Esophagus squamous epithelium (tissue), 5 donors: ENCODE data around the gene ZCCHC9. TPM values are rescaled to one million over a fixed set of nuclear protein-coding genes. Genes with fewer than 3 reads are reported as not detected.

Experiments used
- DNase-seq: peaks from one replicate; lab custom pipeline; 2025; lab: John Stamatoyannopoulos, UW
- H3K27ac ChIP-seq, 4 donors: fragments of 200-600 bp; sonication (generic); one replicate each; pipeline ENCODE4 v1.5.1; 2016 to 2019; ENCODE audit warnings: mild to moderate bottlenecking in 1 of 4
- H3K27me3 ChIP-seq, 4 donors: fragments of 200-600 bp; sonication (generic); 1 replicate in 3 of 4; 2 replicates in 1 of 4; pipeline versions ENCODE4 v1.5.1 to v1.6.0; 2017 to 2021; ENCODE audit warnings: antibody characterized with exemption in 1 of 4
- H3K36me3 ChIP-seq, 3 donors: fragments of 200-600 bp; sonication (generic); one replicate each; pipeline ENCODE4 v1.5.1; 2016 to 2019
- H3K4me1 ChIP-seq, 3 donors: fragments of 200-600 bp; sonication (generic); one replicate each; pipeline ENCODE4 v1.5.1; 2017 to 2019
- H3K4me3 ChIP-seq, 4 donors: fragments of 200-600 bp; sonication (generic); 1 replicate in 3 of 4; 2 replicates in 1 of 4; pipeline ENCODE4 v1.5.1; 2016 to 2019; ENCODE audit warnings: mild to moderate bottlenecking in 2 of 4, moderate library complexity in 1 of 4
- H3K9me3 ChIP-seq, 3 donors: fragments of 200-600 bp; sonication (generic); one replicate each; pipeline ENCODE4 v1.5.1; 2016 to 2019
- POLR2A ChIP-seq, 4 donors: fragments of 450-650 bp; IDR thresholded peaks; one replicate each; pipeline ENCODE4 v1.6.1; 2017; ENCODE audit warnings: antibody characterized with exemption in 4 of 4, mild to moderate bottlenecking in 4 of 4, moderate library complexity in 3 of 4
- WGBS, 2 donors: methylation state at CpG; one replicate each; pipeline ENCODE4 v1.1.5; 2018; 5-methylcytosine and 5-hydroxymethylcytosine counted together
- intact Hi-C: fragments of 100-400 bp; cut with DNase I; formaldehyde crosslinking; loops from one replicate; pipeline ENCODE4 v1.15.0; 2022
- total RNA-seq, 4 donors: library from RNA; depleted of rRNA; stranded (reverse); fragments of >200 nt; gene quantifications; one replicate each; pipeline ENCODE4 v1.1.0, GENCODE V29; 2016
- TF ChIP-seq, protein P1 (sequence below), 6 experiments: fragments of 450-650 bp in 4 of 6; fragments of 200-600 bp in 2 of 6; sonication (generic) in 2 of 6; IDR thresholded peaks; one replicate each; pipeline ENCODE4 v1.5.1; 2016 to 2019; ENCODE audit warnings: antibody characterized with exemption in 6 of 6, mild to moderate bottlenecking in 4 of 6, moderate library complexity in 4 of 6
- donor health status: DM: yes; HTN: yes; CAD: no.

ZCCHC9 gene
- total RNA-seq, 4 donors from 2014 or later, result 18.3 to 23.6 (median 19.6) TPM

DNA sequence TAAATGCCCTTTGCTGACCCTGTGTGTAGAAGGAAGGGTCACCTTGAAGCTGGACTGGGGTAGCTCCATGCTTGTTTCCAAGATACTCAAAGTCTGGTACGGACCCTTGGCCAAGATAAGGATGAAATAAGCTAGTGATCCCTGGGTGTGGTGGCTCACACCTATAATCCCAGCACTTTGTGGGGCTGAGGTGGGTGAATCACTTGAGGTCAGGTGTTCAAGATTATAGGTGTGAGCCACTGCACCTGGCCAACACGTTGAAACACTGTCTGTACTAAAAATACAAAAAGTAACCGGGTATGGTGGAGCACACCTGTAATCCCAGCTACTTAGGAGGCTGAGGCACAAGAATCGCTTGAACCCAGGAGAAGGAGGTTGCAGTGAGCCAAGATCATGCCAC lies 59.3 kb downstream of the ZCCHC9 start:
- no peak for TF ChIP-seq POLR2A (IDR thresholded peaks at IDR 0.05)
- TF ChIP-seq, protein P1, sequence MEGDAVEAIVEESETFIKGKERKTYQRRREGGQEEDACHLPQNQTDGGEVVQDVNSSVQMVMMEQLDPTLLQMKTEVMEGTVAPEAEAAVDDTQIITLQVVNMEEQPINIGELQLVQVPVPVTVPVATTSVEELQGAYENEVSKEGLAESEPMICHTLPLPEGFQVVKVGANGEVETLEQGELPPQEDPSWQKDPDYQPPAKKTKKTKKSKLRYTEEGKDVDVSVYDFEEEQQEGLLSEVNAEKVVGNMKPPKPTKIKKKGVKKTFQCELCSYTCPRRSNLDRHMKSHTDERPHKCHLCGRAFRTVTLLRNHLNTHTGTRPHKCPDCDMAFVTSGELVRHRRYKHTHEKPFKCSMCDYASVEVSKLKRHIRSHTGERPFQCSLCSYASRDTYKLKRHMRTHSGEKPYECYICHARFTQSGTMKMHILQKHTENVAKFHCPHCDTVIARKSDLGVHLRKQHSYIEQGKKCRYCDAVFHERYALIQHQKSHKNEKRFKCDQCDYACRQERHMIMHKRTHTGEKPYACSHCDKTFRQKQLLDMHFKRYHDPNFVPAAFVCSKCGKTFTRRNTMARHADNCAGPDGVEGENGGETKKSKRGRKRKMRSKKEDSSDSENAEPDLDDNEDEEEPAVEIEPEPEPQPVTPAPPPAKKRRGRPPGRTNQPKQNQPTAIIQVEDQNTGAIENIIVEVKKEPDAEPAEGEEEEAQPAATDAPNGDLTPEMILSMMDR (IDR thresholded peaks at IDR 0.05), result no peak
- Histone ChIP-seq H3K4me1 (peaks cover 0 to 21% (median 6%) of the 10 kb centered on the region in 3 donors), H3K4me3 (no peak overlapping the region), H3K27me3 (no peaks in the 10 kb centered on the region), H3K36me3 (no peaks in the 10 kb centered on the region), H3K27ac (no peak overlapping the region), H3K9me3 (no peaks in the 10 kb centered on the region)
- DNase-seq, result no peak
- intact Hi-C loops, result no loop called here
- 58 to 62% methylated on average over 4 of the region's 4 CpGs for WGBS, 2 donors

DNA sequence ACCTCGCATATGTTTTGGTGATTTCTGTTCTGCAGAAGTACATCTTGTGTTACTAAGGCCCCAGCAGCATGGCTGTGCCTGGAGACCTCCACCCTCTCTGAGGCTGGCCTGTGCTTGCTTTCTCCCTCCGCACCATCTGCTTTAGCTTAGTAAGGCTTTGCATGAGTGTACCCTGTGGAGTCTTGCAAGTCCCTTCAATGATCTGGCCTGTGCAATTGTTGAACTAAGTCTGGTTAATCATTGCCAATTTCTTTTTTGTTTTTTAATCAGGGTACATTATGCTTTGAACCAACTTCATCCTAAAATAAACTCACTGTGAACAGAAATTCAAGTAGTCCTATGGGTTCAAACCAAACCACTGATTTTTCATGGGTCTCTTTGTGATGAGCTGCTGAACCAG lies 60.2 kb downstream of the ZCCHC9 start:
- Histone ChIP-seq H3K4me1 (peaks cover 0 to 21% (median 6%) of the 10 kb centered on the region in 3 donors), H3K27me3 (no peaks in the 10 kb centered on the region), H3K4me3 (no peak overlapping the region), H3K27ac (no peak overlapping the region), H3K9me3 (no peaks in the 10 kb centered on the region), H3K36me3 (no peaks in the 10 kb centered on the region)
- TF ChIP-seq, protein P1 (IDR thresholded peaks at IDR 0.05), result no peak
- TF ChIP-seq POLR2A (IDR thresholded peaks at IDR 0.05), result no peak
- intact Hi-C loops, result no loop called here
- DNase-seq, result no peak
- WGBS, 2 donors, result 67 to 68% methylated on average over 2 of the region's 2 CpGs

Other genes starting within 250 kb of the ZCCHC9 start
- gene CKMT2, start 68.3 kb upstream of the ZCCHC9 start, total RNA-seq, result 1 to 10 TPM in 1 of 4 donors, not detected in 3; 2.1 TPM
- gene ACOT12, start 92.5 kb downstream of the ZCCHC9 start, total RNA-seq, result not detected